ENCODE results near the gene FRAS1.

DNA sequence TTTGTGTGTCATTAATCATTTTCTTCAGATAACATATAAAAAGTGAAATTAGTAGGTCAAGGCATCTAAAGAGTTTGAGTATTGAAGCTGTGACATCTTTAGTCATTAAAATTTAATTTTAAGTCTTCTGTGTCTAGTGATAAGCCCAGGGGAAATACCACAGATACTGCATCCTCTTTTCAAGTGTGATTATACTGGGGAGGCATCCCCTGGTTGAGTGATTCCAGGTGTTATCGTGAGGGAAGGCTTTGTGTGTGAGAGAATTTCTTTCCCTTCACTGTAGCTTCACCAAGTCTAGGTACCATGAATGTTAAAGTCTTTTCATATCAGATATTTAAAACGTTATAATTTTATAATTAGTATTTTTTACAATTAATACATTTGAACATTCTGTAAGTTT lies 193.4 kb downstream of the FRAS1 start:
- TF ChIP-seq POLR2A (IDR thresholded peaks at IDR 0.05; ENCODE audit: low read depth, low read length): no peak
- TF ChIP-seq, protein P1, sequence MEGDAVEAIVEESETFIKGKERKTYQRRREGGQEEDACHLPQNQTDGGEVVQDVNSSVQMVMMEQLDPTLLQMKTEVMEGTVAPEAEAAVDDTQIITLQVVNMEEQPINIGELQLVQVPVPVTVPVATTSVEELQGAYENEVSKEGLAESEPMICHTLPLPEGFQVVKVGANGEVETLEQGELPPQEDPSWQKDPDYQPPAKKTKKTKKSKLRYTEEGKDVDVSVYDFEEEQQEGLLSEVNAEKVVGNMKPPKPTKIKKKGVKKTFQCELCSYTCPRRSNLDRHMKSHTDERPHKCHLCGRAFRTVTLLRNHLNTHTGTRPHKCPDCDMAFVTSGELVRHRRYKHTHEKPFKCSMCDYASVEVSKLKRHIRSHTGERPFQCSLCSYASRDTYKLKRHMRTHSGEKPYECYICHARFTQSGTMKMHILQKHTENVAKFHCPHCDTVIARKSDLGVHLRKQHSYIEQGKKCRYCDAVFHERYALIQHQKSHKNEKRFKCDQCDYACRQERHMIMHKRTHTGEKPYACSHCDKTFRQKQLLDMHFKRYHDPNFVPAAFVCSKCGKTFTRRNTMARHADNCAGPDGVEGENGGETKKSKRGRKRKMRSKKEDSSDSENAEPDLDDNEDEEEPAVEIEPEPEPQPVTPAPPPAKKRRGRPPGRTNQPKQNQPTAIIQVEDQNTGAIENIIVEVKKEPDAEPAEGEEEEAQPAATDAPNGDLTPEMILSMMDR (IDR thresholded peaks at IDR 0.05; ENCODE audit: extremely low read depth in 1 of 2, insufficient read depth in 1 of 2, low read depth in 1 of 2, low read length in 2 of 2): no peak
- no peak for TF ChIP-seq POLR2AphosphoS5 (IDR thresholded peaks at IDR 0.05; ENCODE audit: insufficient read depth, low read depth, low read length)

Measured in endothelial cell of umbilical vein (primary cell).